Upper lobe of left lung (tissue), 4 donors: Measurements from ENCODE around the gene SLC15A2.

ENCODE experiments used
- POLR2A ChIP-seq, 4 donors: fragments of 450-650 bp; IDR thresholded peaks; one replicate each; pipeline ENCODE4 v1.5.1; 2016 to 2017; ENCODE audit warnings: antibody characterized with exemption in 4 of 4, mild to moderate bottlenecking in 2 of 4
- TF ChIP-seq, protein P1 (sequence below), 6 experiments: fragments of 450-650 bp in 4 of 6; fragments of 200-600 bp in 2 of 6; sonication (generic) in 2 of 6; IDR thresholded peaks; one replicate each; pipeline ENCODE4 v1.5.1; 2016 to 2019; ENCODE audit warnings: antibody characterized with exemption in 6 of 6

DNA sequence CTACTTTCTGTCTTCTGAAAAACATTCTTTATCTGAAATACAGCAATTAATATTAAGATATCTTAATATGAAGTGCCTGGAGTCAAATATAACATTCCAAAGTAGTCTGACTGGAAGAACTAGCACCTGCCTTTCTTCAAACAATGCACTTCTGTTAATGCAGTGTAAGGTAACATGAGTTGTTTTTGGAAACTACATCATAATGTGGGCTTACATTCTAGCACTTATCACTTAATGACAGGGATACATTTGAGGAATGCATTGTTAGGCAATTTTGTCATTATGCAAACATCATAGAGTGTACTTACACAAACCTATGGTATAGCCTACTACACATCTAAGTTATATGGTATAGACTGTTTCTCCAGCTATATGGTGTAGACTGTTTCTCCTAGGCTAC lies 49.2 kb downstream of the SLC15A2 start:
- no peak for TF ChIP-seq POLR2A (IDR thresholded peaks at IDR 0.05)
- TF ChIP-seq, protein P1, sequence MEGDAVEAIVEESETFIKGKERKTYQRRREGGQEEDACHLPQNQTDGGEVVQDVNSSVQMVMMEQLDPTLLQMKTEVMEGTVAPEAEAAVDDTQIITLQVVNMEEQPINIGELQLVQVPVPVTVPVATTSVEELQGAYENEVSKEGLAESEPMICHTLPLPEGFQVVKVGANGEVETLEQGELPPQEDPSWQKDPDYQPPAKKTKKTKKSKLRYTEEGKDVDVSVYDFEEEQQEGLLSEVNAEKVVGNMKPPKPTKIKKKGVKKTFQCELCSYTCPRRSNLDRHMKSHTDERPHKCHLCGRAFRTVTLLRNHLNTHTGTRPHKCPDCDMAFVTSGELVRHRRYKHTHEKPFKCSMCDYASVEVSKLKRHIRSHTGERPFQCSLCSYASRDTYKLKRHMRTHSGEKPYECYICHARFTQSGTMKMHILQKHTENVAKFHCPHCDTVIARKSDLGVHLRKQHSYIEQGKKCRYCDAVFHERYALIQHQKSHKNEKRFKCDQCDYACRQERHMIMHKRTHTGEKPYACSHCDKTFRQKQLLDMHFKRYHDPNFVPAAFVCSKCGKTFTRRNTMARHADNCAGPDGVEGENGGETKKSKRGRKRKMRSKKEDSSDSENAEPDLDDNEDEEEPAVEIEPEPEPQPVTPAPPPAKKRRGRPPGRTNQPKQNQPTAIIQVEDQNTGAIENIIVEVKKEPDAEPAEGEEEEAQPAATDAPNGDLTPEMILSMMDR (IDR thresholded peaks at IDR 0.05) = no peak
